HG03103 (cell line): ENCODE results near the gene PTPRN2.
"Not testable (repeated sequence)": the region's sequence is repeated elsewhere in the genome, so short reads cannot be mapped to it uniquely, and the experiment has no call there.

ENCODE experiments used
- ATAC-seq: cut with Tn5 transposase; IDR thresholded peaks from one replicate; pipeline ENCODE4 v1.9.1; 2021; ENCODE audit warnings: low read depth; ENCODE audit not compliant: unreplicated experiment

Gene PTPRN2

GRCh38 chr7:157987906-157988305 lies 599.7 kb downstream of the PTPRN2 start:
- no peak for ATAC-seq

- no peak for ATAC-seq
Observed at GRCh38 chr7:157986051-157986450, 601.6 kb downstream of the PTPRN2 start.

- no peak for ATAC-seq
Observed at GRCh38 chr7:157985636-157986035, 602.0 kb downstream of the PTPRN2 start.

- ATAC-seq = no peak
Observed at GRCh38 chr7:157984423-157985163, 603.0 kb downstream of the PTPRN2 start.

GRCh38 chr7:157983502-157984422 lies 603.9 kb downstream of the PTPRN2 start:
- ATAC-seq = no peak

- ATAC-seq = no peak
Observed at GRCh38 chr7:157981778-157982177, 605.8 kb downstream of the PTPRN2 start.

GRCh38 chr7:157980774-157981173 lies 606.8 kb downstream of the PTPRN2 start:
- ATAC-seq = no peak

GRCh38 chr7:157980341-157980731 lies 607.3 kb downstream of the PTPRN2 start:
- ATAC-seq = not testable (repeated sequence)

- ATAC-seq = no peak
Observed at GRCh38 chr7:157979636-157980340, 607.8 kb downstream of the PTPRN2 start.

- no peak for ATAC-seq
Observed at GRCh38 chr7:157978766-157979165, 608.9 kb downstream of the PTPRN2 start.

- ATAC-seq = no peak
Observed at GRCh38 chr7:157977717-157978496, 609.7 kb downstream of the PTPRN2 start.

- ATAC-seq = no peak
Observed at GRCh38 chr7:157977306-157977705, 610.3 kb downstream of the PTPRN2 start.

- ATAC-seq = no peak
Observed at GRCh38 chr7:157976406-157976805, 611.2 kb downstream of the PTPRN2 start.

GRCh38 chr7:157975401-157976372 lies 611.9 kb downstream of the PTPRN2 start:
- no peak for ATAC-seq

GRCh38 chr7:157974678-157975230 lies 612.9 kb downstream of the PTPRN2 start:
- ATAC-seq = no peak

GRCh38 chr7:157973971-157974677 lies 613.5 kb downstream of the PTPRN2 start:
- no peak for ATAC-seq

- ATAC-seq = no peak
Observed at GRCh38 chr7:157972914-157973313, 614.7 kb downstream of the PTPRN2 start.

- no peak for ATAC-seq
Observed at GRCh38 chr7:157971501-157971900, 616.1 kb downstream of the PTPRN2 start.
